Activated CD8-positive, alpha-beta memory T cell treated with anti-CD3 and anti-CD28 coated beads for 48 hours (primary cell): ENCODE measurements around the gene SCG5.

Experiments used
- DNase-seq, 3 experiments: peaks; one replicate each; pipeline ENCODE4 v3.0.0-alpha.2; 2020; ENCODE audit warnings: low read depth in 2 of 3, low spot score in 2 of 3

SCG5 gene

DNA sequence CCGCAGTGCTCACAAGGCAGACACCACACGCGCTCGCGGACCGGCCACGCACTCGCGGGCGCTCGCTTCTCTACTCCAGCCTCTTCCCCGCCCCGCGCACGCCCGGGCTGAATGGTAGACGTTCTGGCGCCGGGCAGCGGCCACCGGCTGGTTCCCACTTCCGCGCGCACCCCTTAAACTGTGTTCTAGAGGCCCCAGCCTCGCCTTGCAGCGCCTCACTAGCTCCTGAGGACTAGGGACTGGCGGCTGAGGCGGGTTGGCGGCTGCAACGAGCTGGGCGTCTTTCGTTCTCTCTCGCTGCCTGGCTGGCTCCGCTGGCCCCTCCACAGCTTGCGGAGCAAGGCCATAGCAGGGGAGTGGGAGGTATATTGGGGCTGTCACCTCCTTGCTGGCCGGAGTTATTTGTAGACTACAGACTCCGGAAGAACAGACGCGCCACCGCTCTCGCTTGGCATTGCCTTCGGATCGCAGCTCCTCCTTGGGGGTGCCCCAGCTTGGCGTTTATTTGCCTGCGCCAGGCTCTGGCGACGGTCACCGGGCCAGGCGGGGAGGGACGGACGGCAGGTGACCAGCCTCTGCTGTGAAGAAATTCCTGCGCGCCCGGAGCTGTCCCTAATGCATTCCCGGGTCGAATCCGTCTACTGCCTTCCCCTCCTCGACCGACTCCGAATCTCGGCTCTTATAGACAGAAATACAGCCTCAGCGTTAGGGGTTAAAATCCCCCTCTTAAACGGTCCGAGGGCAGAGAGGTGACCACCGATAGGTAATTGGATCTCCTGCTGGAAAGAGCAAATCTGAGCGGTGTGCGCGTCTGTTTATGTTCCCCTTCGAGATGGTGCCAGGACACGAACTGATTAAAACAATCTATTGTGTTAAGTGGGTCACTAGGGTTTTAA, 77.6 kb downstream of the SCG5 start:
- DNase-seq, result no peak

DNA sequence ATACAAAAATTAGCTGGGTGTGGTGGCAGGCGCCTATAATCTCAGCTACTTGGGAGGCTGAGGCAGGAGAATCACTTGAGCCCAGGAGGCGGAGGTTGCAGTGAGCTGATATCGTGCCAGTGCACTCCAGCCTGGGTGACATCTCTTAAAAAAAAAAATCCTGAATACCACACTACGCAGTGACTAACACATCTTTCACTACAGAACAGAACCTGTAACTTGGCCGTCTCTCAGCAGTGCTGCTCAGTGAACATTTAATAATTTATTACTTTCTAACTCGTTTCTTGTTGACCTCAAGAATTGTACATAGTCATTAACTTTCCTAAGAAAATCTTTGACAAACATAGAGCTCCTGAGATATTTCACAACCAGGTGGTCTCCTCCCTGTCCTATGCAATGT, 80.1 kb downstream of the SCG5 start:
- no peak for DNase-seq

DNA sequence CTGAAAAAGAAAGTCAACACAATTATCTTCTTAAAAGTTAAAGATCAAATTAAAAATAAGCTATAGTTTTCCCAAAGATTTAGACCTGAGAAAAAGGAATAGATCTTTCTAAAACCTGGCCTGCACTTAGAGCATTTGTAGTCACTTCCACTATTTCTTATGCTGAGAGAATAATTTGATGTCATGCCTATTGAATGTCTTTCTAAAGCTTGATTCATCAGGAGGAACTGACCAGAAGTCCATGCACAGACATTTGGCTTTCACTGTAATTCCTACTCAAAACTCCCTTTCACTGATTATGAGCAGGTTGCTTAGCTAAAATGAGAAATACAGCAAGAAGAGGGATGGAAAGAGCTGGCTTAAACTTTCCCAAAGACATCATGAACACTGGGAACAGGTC, 80.6 kb downstream of the SCG5 start:
- no peak for DNase-seq

DNA sequence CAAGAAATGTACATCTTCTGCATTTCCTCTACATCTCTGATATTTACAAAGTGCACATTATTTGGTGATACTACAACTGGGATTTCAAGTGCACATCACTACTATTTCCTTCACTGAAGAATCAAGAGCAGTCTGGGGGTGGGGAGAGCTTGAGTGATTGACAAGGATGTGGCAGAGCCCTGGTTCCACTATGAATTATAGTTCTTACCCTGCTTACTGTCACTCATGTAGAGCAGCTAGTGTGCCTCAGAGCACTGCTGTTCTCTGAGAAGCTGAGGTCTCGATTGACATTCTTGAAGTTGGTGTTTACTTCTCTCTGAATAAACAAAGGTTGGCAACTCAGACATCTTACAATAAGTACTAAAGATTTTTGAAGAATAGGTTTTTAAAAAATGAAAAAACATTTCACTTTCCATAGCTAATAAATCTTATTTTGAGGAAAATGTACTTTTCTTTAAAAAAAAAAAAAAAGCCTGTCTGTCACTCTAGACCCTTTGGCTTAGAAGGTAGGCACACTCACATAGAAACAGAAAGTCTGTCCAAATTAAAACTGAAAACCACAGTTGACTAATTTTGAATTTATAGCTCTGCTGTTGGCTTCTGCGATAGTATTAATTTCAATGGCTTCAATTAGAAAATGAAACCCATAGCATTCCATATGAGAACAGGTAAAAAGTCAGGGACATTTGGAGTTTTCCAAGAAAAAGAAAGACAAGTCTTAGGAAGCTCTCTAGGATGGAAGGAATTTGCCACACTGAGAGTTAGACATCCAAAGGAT, 81.8 kb downstream of the SCG5 start:
- DNase-seq, result no peak

DNA sequence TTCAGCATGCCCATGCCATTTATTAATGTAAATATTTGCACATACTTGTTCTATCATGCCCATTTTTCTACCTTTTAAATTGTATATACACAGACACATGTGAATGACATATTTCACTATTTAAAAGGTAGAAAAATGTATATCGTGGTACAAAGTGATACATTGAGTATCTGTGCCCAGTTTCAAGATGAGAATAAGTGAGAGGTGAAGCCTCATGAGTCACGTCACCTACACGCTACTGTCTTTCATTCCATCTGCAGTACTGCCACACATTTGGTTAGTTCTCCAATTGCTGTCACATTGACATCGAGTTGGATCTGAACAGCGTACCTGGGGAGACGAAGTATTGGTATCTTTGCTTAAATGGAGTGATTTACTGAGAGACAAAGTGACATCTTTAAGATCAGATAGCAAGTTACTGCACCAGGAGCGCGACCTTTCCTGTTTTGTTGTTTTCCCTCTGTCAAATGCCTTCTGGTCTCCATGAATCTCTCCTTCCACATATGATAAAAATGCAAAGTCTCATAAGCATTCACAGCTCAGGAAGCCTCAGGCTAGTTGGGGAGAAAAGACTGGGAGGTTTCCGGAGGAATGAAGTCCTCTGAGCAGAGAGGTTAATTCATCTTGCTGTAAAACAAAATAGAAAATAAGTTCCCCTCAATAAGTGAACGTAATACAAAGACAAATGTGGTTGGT, 88.3 kb downstream of the SCG5 start:
- no peak for DNase-seq

DNA sequence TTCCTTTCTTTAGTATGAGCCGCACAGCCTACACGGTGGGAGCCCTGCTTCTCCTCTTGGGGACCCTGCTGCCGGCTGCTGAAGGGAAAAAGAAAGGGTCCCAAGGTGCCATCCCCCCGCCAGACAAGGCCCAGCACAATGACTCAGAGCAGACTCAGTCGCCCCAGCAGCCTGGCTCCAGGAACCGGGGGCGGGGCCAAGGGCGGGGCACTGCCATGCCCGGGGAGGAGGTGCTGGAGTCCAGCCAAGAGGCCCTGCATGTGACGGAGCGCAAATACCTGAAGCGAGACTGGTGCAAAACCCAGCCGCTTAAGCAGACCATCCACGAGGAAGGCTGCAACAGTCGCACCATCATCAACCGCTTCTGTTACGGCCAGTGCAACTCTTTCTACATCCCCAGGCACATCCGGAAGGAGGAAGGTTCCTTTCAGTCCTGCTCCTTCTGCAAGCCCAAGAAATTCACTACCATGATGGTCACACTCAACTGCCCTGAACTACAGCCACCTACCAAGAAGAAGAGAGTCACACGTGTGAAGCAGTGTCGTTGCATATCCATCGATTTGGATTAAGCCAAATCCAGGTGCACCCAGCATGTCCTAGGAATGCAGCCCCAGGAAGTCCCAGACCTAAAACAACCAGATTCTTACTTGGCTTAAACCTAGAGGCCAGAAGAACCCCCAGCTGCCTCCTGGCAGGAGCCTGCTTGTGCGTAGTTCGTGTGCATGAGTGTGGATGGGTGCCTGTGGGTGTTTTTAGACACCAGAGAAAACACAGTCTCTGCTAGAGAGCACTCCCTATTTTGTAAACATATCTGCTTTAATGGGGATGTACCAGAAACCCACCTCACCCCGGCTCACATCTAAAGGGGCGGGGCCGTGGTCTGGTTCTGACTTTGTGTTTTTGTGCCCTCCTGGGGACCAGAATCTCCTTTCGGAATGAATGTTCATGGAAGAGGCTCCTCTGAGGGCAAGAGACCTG, 89.5 kb downstream of the SCG5 start:
- no peak for DNase-seq

DNA sequence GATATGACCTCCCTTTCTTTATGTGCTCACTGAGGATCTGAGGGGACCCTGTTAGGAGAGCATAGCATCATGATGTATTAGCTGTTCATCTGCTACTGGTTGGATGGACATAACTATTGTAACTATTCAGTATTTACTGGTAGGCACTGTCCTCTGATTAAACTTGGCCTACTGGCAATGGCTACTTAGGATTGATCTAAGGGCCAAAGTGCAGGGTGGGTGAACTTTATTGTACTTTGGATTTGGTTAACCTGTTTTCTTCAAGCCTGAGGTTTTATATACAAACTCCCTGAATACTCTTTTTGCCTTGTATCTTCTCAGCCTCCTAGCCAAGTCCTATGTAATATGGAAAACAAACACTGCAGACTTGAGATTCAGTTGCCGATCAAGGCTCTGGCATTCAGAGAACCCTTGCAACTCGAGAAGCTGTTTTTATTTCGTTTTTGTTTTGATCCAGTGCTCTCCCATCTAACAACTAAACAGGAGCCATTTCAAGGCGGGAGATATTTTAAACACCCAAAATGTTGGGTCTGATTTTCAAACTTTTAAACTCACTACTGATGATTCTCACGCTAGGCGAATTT, 91.2 kb downstream of the SCG5 start:
- no peak for DNase-seq

DNA sequence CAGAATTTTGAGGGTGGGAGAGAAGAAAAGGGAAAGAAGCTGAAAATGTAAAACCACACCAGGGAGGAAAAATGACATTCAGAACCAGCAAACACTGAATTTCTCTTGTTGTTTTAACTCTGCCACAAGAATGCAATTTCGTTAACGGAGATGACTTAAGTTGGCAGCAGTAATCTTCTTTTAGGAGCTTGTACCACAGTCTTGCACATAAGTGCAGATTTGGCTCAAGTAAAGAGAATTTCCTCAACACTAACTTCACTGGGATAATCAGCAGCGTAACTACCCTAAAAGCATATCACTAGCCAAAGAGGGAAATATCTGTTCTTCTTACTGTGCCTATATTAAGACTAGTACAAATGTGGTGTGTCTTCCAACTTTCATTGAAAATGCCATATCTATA, 91.8 kb downstream of the SCG5 start:
- DNase-seq, result no peak

DNA sequence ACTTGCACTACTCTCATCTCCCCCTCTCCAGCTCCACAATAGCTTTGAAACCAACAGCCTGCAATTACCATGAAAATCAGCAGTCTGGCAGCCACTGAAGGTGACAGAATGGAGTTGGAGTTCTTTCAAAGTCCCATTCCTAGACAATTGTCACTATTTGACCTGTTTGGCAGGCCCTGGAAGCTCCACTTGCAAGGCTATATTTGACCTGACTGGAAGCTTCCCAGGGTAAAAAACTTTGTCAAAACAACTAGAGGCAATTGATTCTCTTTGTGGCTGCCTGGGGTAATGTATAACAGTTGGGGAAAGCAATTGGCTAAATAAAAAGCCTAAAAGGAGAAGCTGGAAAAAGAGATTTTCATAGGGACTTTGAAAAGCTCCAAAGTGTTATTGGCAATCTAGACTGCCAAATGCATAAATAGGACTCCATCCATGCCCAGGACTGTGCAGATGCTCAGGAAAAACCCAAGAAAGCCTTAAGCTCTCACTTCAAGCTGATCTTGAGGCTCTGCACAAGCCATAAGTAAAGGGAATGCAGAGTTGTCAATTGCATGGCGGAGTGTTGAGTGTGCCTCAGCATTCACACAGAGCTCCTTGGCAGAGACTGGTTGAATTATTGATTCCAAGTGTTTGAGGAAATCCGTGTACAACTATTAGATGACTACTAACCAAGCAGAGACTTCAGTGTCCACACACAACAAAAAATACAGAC, 94.6 kb downstream of the SCG5 start:
- no peak for DNase-seq

DNA sequence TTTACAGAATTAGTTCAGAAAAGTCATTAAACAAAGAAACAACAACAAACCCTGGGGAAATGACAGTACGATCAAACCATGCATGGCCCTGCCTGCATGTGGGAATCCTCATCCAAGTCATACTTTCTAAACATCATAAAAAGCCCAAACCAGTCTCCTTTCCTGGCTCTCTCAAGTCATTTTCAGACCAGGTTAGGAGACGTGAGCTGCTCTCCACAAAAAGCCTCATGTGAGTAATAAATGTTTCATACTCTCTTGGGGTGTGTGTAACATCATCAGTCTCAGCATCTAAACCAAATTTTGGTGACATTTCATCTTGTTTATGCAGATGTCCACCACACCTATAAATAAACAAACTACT, 95.2 kb downstream of the SCG5 start:
- DNase-seq, result no peak

DNA sequence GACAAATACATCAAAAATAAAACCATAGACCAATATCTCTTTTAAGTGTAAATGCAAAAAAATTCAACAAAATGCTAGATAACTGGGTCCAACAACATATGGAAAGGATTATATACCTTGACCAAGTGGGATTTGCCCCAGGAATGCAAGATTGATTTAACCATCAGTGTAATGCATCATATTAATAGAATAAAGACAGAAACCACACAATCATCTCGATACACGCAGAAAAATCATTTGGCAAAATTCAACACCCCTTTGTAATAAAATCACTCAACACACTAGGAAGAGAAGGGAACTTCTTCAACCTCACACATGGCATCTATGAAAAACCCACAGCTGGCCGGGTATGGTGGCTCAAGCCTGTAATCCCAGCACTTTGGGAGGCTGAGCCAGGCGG, 95.8 kb downstream of the SCG5 start:
- no peak for DNase-seq

DNA sequence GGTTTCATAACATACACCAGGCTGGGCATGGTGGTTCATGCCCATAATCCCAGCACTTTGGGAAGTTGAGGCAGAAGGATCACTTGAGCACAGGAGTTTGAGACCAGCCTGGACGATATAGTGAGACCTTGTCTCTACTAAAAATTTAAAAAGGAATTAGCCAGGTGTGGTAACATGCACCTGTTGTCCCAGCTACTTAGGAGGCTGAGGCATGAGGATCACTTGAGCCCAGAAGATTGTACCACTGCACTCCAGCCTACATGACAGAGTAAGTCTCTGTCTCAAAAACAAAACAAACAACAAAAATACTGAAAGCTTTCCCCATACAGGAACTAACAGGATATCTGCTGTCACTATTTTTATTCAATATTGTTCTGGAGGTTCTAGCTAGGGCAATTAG, 97.2 kb downstream of the SCG5 start:
- DNase-seq, result no peak

DNA sequence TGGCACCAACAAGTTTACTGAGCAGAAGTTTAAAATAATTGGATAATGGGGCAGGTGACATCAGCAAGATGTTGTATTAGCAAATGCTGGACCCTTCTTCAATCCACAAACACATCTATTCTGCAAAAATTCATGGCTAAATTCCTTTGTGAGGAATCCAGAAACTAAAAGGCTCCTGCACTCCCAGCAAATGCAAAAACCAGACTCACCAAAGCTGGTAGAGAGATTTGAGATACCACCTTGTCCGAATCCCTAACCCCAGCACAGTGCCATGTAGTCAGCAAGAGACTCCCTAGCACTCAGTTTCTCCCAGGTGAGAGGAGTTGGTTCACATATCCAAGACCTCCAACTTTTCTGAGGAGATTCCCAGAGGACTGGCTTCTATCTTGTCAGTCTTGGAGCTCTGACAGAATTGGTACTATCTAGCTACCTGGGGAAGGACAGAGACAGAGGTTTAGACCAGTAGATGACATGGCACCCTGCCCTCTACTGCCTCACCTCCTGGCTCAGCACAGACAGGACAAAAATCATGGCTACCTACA, 98.1 kb downstream of the SCG5 start:
- no peak for DNase-seq

DNA sequence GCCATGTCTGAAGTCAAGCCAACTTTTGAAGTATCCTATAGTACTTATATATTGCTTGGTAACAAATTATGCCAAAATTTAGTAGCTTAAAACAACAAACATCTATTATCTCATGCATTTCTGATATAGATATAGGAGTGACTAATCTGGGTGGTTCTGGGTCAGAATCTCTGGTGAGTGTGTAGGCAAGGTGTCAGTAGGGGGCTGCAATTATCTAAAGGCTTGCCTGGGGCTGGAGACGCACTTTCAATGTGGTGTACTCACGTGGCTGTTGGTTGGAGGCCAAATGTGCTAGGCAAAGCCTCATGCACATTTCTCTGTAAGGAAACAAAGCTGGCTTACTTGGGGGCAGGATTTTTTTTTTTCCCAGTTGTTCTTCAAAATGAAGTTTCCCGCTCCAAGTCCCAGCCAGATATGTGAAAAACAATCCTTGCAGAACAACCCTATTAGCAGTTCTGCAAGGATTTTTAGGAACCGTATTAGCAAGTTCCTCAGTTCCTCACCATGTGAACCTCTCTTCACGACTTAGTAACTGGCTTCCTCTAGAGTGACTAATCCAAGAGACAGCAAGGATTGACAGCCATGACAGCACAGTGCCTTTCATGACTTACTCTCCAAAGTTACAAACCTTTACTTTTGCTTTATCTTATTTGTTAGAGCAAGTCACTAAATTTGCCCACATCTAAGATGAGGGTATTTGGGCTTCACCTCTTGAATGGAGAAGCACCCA, 102.1 kb downstream of the SCG5 start:
- no peak for DNase-seq

DNA sequence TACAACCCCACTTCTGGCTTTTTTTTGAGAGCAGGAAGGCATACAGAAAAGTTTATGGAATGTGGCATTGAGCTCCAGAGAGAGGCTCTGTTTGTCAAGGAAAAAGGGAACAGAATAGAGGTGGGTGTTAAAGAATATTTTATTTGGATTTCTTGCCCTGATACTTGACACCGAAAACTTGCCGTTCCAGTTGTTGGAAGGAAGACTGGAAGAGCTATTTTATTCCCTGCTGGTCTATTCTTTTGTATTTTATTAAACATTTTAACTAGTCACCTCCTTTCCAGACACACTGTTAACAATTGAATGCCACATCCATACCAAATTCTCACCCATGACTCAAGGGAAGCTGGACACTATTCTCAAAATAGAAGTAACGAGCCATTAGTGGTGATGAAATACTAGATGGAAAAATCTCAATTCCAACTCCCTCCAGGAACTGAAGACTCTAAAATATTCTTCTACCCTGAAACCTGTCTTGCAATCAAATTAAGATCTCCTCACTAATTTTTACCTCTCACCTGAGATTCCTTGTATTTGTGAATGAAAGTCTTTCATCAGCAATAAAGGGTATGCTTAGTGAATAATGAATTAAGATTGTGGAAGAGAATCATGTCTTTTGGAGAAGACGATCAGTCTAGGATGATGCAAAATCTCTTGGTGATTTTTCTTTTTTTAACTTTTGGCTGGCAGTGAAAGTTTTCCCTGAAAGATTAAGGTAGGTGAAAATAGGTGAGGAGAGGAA, 104.8 kb downstream of the SCG5 start:
- no peak for DNase-seq
